Measurements from ENCODE around the gene MACROH2A1.

MACROH2A1 gene

DNA sequence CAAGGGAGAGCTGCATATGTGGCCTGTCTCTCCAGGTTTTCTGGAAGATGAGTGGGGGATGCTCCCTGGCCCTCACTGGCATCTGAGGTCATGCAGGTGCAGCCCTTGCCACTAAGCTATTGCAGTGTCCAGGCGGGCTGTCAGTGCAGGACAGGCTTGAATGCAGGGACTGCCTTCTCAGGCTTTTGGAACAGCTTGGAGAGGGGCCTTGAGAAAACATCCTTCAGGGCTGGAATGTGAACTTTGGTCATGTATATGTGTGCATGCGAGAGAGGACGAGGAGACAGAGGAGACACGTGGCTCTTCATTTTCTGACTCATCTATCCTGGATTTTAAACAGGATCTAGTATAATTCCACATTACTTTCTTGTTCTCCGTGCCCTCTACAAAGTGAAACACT is 90.3 kb downstream of the MACROH2A1 start:
- Histone ChIP-seq H4K20me1 (ENCODE audit: insufficient read depth, low read length) (no peaks in the 10 kb centered on the region), H2AFZ (ENCODE audit: low read length) (no peak overlapping the region), H3K36me3 (replicated peaks; ENCODE audit: insufficient read depth, low read length) (no peaks in the 10 kb centered on the region), H3K27me3 (replicated peaks; ENCODE audit: insufficient read depth, low read length) (no peaks in the 10 kb centered on the region), H3F3A (ENCODE audit: insufficient read depth, low read length) (peaks cover 8% of the 10 kb centered on the region; the same call in 1 of the 2 replicates), H3K4me2 (ENCODE audit: low read depth, low read length) (no peak overlapping the region), H3K4me1 (ENCODE audit: low read length) (peaks cover 16% of the 10 kb centered on the region), H3K9ac (ENCODE audit: low read length) (no peak overlapping the region), H3K79me2 (ENCODE audit: low read length) (no peaks in the 10 kb centered on the region), H3K27ac (ENCODE audit: low read length) (no peak overlapping the region), H3K9me2 (replicated peaks; ENCODE audit: insufficient read depth, low read length) (no peaks in the 10 kb centered on the region), H3K4me3 (ENCODE audit: low read length) (no peak overlapping the region), H3K9me3 (replicated peaks; ENCODE audit: insufficient read depth, low read length) (no peaks in the 10 kb centered on the region)
- DNase-seq, result no peak
- TF ChIP-seq, protein P1, sequence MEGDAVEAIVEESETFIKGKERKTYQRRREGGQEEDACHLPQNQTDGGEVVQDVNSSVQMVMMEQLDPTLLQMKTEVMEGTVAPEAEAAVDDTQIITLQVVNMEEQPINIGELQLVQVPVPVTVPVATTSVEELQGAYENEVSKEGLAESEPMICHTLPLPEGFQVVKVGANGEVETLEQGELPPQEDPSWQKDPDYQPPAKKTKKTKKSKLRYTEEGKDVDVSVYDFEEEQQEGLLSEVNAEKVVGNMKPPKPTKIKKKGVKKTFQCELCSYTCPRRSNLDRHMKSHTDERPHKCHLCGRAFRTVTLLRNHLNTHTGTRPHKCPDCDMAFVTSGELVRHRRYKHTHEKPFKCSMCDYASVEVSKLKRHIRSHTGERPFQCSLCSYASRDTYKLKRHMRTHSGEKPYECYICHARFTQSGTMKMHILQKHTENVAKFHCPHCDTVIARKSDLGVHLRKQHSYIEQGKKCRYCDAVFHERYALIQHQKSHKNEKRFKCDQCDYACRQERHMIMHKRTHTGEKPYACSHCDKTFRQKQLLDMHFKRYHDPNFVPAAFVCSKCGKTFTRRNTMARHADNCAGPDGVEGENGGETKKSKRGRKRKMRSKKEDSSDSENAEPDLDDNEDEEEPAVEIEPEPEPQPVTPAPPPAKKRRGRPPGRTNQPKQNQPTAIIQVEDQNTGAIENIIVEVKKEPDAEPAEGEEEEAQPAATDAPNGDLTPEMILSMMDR (IDR thresholded peaks at IDR 0.05; ENCODE audit: low read length), result no peak
- TF ChIP-seq EZH2 (optimal IDR thresholded peaks at IDR 0.05; ENCODE audit: low read depth, low read length) (no peak), EZH2phosphoT487 (IDR thresholded peaks at IDR 0.05; ENCODE audit: low read length) (no peak)

DNA sequence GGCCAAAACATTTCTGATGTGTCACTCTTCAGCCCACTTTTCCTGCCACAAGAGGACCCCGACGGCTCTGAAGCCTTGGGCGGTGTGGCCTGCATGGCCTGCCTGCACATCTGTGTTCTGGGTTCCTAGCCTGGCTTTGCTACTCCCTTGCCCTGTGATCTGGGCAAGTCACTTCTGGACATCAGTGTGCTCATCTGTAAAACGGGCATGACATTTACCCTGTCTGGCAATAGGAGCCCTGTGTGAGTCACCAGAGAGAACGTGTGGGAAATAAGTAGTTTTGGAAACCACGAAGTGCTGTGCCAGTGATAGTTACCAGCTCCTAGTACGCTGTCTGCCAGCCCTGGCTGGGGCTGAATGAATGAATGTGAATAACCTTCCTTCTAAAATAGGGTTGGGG is 90.8 kb downstream of the MACROH2A1 start:
- Histone ChIP-seq H3K9me2 (replicated peaks; ENCODE audit: insufficient read depth, low read length) (no peaks in the 10 kb centered on the region), H3K4me2 (ENCODE audit: low read depth, low read length) (no peak overlapping the region), H3K9ac (ENCODE audit: low read length) (no peak overlapping the region), H3K79me2 (ENCODE audit: low read length) (no peaks in the 10 kb centered on the region), H3K9me3 (replicated peaks; ENCODE audit: insufficient read depth, low read length) (no peaks in the 10 kb centered on the region), H3K4me1 (ENCODE audit: low read length) (peaks cover 11% of the 10 kb centered on the region), H3K27ac (ENCODE audit: low read length) (no peak overlapping the region), H3K4me3 (ENCODE audit: low read length) (no peak overlapping the region), H3F3A (ENCODE audit: insufficient read depth, low read length) (0 out of 2 replicates have a peak, but pooled peaks cover 5% of the 10 kb centered on the region), H3K36me3 (replicated peaks; ENCODE audit: insufficient read depth, low read length) (no peaks in the 10 kb centered on the region), H2AFZ (ENCODE audit: low read length) (no peak overlapping the region), H4K20me1 (ENCODE audit: insufficient read depth, low read length) (no peaks in the 10 kb centered on the region), H3K27me3 (replicated peaks; ENCODE audit: insufficient read depth, low read length) (no peaks in the 10 kb centered on the region)
- TF ChIP-seq EZH2phosphoT487 (IDR thresholded peaks at IDR 0.05; ENCODE audit: low read length), result no peak
- TF ChIP-seq, protein P1 (IDR thresholded peaks at IDR 0.05; ENCODE audit: low read length), result no peak
- TF ChIP-seq EZH2 (optimal IDR thresholded peaks at IDR 0.05; ENCODE audit: low read depth, low read length), result no peak
- DNase-seq, result no peak

DNA sequence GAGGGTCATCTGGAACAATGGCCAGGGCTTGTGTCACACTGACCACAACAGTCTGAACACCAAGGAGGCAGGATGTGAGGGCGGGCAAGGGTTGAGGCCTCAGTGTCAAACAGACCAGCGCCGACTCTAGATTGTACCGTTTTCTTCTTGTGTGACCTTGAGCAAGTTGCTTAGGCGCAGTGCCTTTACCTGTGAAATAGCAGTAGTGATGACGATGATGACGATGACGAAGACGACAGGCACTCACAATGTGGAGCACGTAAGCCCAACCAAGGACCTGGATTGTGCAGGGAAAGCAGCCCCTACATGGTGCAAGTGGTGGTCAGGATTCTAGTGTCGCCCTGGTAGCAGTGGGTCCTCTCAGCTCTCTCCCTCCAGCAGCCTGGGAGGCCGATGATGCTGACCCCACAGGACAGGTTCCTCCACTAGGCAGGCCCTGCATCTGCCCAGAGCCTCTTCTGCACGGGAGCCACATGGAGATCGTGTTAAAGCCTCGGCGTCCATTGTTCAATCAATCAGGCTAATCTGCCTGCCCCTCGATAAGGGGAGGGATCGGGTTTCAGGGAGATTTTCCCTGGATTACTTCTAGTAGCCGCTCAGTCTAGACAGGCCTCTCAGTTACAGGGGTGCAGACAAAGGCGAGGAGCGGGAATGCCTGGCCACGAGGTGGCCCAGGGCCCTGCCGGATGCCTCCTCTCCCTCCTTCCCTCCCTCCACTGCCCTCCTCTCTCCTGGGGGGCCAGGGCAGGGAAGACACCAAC is 91.7 kb downstream of the MACROH2A1 start:
- no peaks in the 10 kb centered on the region for H3K9me2 ChIP-seq (replicated peaks; ENCODE audit: insufficient read depth, low read length)
- H3F3A ChIP-seq (ENCODE audit: insufficient read depth, low read length), result no peaks in the 10 kb centered on the region
- H3K9ac ChIP-seq (ENCODE audit: low read length), result no peak overlapping the region
- peaks cover 2% of the 10 kb centered on the region; the same call in 1 of the 2 replicates for H3K4me1 ChIP-seq (ENCODE audit: low read length)
- H3K4me2 ChIP-seq (ENCODE audit: low read depth, low read length), result no peak overlapping the region
- no peak overlapping the region for H3K27ac ChIP-seq (ENCODE audit: low read length)
- H3K27me3 ChIP-seq (replicated peaks; ENCODE audit: insufficient read depth, low read length), result no peaks in the 10 kb centered on the region
- no peak overlapping the region for H3K4me3 ChIP-seq (ENCODE audit: low read length)
- H3K36me3 ChIP-seq (replicated peaks; ENCODE audit: insufficient read depth, low read length), result no peaks in the 10 kb centered on the region
- no peaks in the 10 kb centered on the region for H3K79me2 ChIP-seq (ENCODE audit: low read length)
- no peaks in the 10 kb centered on the region for H4K20me1 ChIP-seq (ENCODE audit: insufficient read depth, low read length)
- no peaks in the 10 kb centered on the region for H3K9me3 ChIP-seq (replicated peaks; ENCODE audit: insufficient read depth, low read length)
- no peak overlapping the region for H2AFZ ChIP-seq (ENCODE audit: low read length)
- DNase-seq, result no peak
- TF ChIP-seq, protein P1 (IDR thresholded peaks at IDR 0.05; ENCODE audit: low read length), result no peak
- TF ChIP-seq EZH2 (optimal IDR thresholded peaks at IDR 0.05; ENCODE audit: low read depth, low read length), result no peak
- TF ChIP-seq EZH2phosphoT487 (IDR thresholded peaks at IDR 0.05; ENCODE audit: low read length), result no peak
